ENCODE data around the gene CLIP4.

Gene CLIP4

GRCh38 chr2:29119211-29119610 lies 4.0 kb downstream of the CLIP4 start:
- Mint-ChIP-seq H3K36me3 (ENCODE audit: low read depth) (peaks cover 19% of the 10 kb centered on the region), H3K4me1 (peaks cover 25% of the 10 kb centered on the region), H3K27me3 (ENCODE audit: low read depth) (peaks cover 6% of the 10 kb centered on the region), H3K9me3 (peaks cover 9% of the 10 kb centered on the region), H3K27ac (no peak overlapping the region), H3K4me3 (no peak overlapping the region)
- TF ChIP-seq, protein P1, sequence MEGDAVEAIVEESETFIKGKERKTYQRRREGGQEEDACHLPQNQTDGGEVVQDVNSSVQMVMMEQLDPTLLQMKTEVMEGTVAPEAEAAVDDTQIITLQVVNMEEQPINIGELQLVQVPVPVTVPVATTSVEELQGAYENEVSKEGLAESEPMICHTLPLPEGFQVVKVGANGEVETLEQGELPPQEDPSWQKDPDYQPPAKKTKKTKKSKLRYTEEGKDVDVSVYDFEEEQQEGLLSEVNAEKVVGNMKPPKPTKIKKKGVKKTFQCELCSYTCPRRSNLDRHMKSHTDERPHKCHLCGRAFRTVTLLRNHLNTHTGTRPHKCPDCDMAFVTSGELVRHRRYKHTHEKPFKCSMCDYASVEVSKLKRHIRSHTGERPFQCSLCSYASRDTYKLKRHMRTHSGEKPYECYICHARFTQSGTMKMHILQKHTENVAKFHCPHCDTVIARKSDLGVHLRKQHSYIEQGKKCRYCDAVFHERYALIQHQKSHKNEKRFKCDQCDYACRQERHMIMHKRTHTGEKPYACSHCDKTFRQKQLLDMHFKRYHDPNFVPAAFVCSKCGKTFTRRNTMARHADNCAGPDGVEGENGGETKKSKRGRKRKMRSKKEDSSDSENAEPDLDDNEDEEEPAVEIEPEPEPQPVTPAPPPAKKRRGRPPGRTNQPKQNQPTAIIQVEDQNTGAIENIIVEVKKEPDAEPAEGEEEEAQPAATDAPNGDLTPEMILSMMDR (IDR thresholded peaks at IDR 0.05; ENCODE audit: unreplicated experiment in 3 of 3) = no peak

DNA sequence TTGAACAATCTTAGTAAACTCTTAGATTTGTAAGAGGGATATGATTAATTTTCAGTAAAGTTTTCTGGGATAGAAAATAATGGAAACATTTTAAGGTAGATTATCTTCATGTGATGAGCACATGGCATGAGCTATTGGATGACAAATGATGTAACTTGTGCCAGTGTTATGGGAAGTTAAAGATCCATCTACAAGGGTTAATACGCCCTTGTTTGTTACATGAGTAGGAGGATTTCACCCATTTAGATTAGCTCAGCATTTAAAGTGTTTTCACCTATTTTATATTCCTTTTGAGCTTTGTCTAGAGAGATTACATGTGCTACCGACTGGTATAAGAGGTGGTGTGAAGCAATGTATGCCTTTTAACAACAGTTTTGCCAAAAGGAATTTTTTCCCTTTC lies 5.6 kb downstream of the CLIP4 start:
- Mint-ChIP-seq H3K4me3 (no peak overlapping the region), H3K27ac (no peak overlapping the region), H3K36me3 (ENCODE audit: low read depth) (peaks cover 35% of the 10 kb centered on the region), H3K9me3 (peaks cover 22% of the 10 kb centered on the region), H3K4me1 (peaks cover 17% of the 10 kb centered on the region), H3K27me3 (ENCODE audit: low read depth) (no peaks in the 10 kb centered on the region)
- TF ChIP-seq, protein P1 (IDR thresholded peaks at IDR 0.05; ENCODE audit: unreplicated experiment in 3 of 3) = no peak

- Mint-ChIP-seq H3K4me1 (no peaks in the 10 kb centered on the region), H3K4me3 (no peak overlapping the region), H3K27me3 (ENCODE audit: low read depth) (no peaks in the 10 kb centered on the region), H3K36me3 (ENCODE audit: low read depth) (peaks cover 41% of the 10 kb centered on the region), H3K9me3 (peaks cover 22% of the 10 kb centered on the region), H3K27ac (no peak overlapping the region)
- TF ChIP-seq, protein P1 (IDR thresholded peaks at IDR 0.05; ENCODE audit: unreplicated experiment in 3 of 3) = no peak
These were observed 8.6 kb downstream of the CLIP4 start for GRCh38 chr2:29123617-29124349.

DNA sequence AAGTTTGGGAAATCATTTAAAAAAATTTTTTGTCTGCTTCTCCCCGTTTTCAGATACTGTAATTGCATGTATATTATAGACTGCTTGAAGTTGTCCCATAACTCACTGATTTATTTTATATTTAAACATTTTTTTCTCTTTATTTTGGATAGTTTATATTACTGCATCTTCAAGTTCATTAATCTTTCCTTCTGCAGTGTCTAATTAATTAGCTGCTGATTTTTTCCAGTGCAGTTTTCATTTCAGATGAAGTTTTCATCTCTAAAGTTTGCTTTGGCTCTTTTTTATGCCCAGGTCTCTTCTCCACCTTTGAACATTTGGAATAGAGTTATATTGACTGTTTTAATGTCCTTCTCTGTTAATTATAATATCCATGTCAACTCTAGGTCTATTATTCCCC lies 9.3 kb downstream of the CLIP4 start:
- Mint-ChIP-seq H3K4me1 (no peaks in the 10 kb centered on the region), H3K27ac (no peak overlapping the region), H3K9me3 (peaks cover 22% of the 10 kb centered on the region), H3K36me3 (ENCODE audit: low read depth) (peaks cover 41% of the 10 kb centered on the region), H3K4me3 (no peak overlapping the region), H3K27me3 (ENCODE audit: low read depth) (no peaks in the 10 kb centered on the region)
- TF ChIP-seq, protein P1 (IDR thresholded peaks at IDR 0.05; ENCODE audit: unreplicated experiment in 3 of 3) = no peak

GRCh38 chr2:29129586-29130281 lies 14.5 kb downstream of the CLIP4 start:
- Mint-ChIP-seq H3K36me3 (ENCODE audit: low read depth) (peaks cover 20% of the 10 kb centered on the region), H3K4me3 (no peak overlapping the region), H3K27me3 (ENCODE audit: low read depth) (no peaks in the 10 kb centered on the region), H3K4me1 (peaks cover 11% of the 10 kb centered on the region), H3K9me3 (peaks cover 10% of the 10 kb centered on the region), H3K27ac (no peak overlapping the region)
- TF ChIP-seq, protein P1 (IDR thresholded peaks at IDR 0.05; ENCODE audit: unreplicated experiment in 3 of 3) = no peak
